Ishikawa (cell line): ENCODE data around the gene PLG.

Experiments
- CEBPB ChIP-seq: IDR thresholded peaks from 2 replicates; pipeline ENCODE4 v1.6.1; 2012
- CREB1 ChIP-seq: IDR thresholded peaks from 2 replicates; pipeline ENCODE4 v1.6.1; 2012; ENCODE audit warnings: low read depth
- EGR1 ChIP-seq: IDR thresholded peaks from 2 replicates; pipeline ENCODE4 v1.6.1; 2012
- EP300 ChIP-seq: IDR thresholded peaks from 2 replicates; pipeline ENCODE4 v1.6.1; 2012; ENCODE audit warnings: borderline replicate concordance
- FOXM1 ChIP-seq: IDR thresholded peaks from 2 replicates; pipeline ENCODE4 v1.6.1; 2012; ENCODE audit warnings: low read depth, borderline replicate concordance
- NFIC ChIP-seq: IDR thresholded peaks from 2 replicates; pipeline ENCODE4 v1.6.1; 2012
- RAD21 ChIP-seq: IDR thresholded peaks from 2 replicates; pipeline ENCODE4 v1.6.1; 2012; ENCODE audit warnings: low read depth
- REST ChIP-seq: IDR thresholded peaks from 2 replicates; pipeline ENCODE4 v1.6.1; 2012; ENCODE audit warnings: low read depth, mild to moderate bottlenecking
- TAF1 ChIP-seq: IDR thresholded peaks from 2 replicates; pipeline ENCODE4 v1.6.1; 2012; ENCODE audit warnings: low read depth, mild to moderate bottlenecking
- TCF12 ChIP-seq: IDR thresholded peaks from 2 replicates; pipeline ENCODE4 v1.6.1; 2012; ENCODE audit warnings: low read depth
- TEAD4 ChIP-seq: IDR thresholded peaks from 2 replicates; pipeline ENCODE4 v1.6.1; 2012
- USF1 ChIP-seq: IDR thresholded peaks from 2 replicates; pipeline ENCODE4 v1.6.1; 2012
- YY1 ChIP-seq: IDR thresholded peaks from 2 replicates; pipeline ENCODE4 v1.6.1; 2012; ENCODE audit warnings: low read depth
- ZBTB7A ChIP-seq: IDR thresholded peaks from 2 replicates; pipeline ENCODE4 v1.6.1; 2012; ENCODE audit warnings: low read depth
- TF ChIP-seq, protein P1 (sequence below): IDR thresholded peaks from 2 replicates; pipeline ENCODE4 v1.6.1; 2012

Gene PLG

DNA sequence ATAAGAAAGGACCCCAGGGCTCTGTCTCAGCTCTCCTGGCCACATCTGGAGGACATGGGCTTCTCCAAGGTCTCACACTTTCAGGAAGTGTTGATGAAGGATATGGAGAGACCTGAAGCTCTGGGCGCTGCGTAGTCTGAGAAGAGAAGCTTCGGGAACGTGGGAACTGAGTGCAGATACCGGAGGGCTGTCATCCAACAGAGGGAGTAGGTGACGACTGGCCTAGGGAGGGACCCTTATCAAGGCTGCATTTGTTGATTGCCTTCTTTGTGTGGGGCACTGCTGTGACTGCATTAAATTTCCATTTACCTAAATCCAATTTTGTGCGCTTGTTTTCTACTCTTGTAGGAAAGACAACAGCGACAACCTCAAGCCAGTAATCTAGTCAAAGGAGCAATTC, 63.4 kb downstream of the PLG start:
- TF ChIP-seq USF1 (no peak), FOXM1 (no peak), EP300 (no peak), NFIC (no peak), TCF12 (no peak)

DNA sequence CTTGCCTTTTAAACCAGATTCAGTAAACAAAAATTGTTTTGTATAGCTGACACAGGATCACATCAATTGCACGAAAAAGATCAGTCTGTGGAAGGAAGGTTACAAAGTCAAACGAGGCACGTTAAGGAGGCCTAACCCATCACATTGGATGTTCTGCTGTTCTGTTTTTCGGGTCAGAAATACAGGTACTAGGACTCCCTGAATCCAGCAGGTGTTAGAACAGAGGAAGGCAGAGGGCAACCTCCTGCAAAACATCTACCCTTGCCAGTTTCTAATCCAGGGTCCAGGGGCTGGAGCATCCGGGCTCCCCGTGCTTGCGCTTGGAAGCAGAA, 64.6 kb downstream of the PLG start:
- TF ChIP-seq EP300 (no peak), TAF1 (no peak), EGR1 (no peak), CEBPB (no peak), NFIC (no peak), USF1 (no peak), TCF12 (no peak), ZBTB7A (no peak), FOXM1 (no peak), TEAD4 (no peak), CREB1 (no peak), REST (no peak), RAD21 (no peak), YY1 (no peak)
- TF ChIP-seq, protein P1, sequence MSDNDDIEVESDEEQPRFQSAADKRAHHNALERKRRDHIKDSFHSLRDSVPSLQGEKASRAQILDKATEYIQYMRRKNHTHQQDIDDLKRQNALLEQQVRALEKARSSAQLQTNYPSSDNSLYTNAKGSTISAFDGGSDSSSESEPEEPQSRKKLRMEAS = no peak

- peak; percentile 30; the same call in 1 of the 2 replicates for TF ChIP-seq RAD21
- no peak for TF ChIP-seq FOXM1
Measured at GRCh38 chr6:160766989-160767646, 65.1 kb downstream of the PLG start.

GRCh38 chr6:160767647-160768019, 65.6 kb downstream of the PLG start:
- TF ChIP-seq NFIC (no peak), CREB1 (no peak), TCF12 (no peak), EP300 (no peak)

DNA sequence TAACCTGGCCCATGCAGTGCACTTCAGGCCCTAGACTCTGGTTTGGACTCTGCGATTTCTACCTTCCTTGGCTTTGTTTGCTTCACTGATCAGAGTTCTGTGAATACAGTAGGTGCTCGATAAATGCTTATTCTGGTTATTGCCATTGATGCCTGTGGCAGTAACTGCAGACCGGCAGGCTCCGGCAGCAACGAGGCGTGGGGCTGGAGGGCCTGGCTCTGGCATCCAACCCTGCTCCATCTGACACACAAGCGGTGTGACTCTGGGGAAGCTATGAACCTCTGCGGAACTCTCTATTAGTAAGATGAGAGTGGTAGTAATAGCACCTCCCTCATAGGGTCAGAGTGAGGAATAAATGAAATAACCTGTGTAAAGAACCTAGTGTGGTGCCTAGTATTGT, 66.1 kb downstream of the PLG start:
- no peak for TF ChIP-seq REST
- no peak for TF ChIP-seq YY1

GRCh38 chr6:160774399-160774798, 72.4 kb downstream of the PLG start:
- TF ChIP-seq NFIC (no peak), USF1 (no peak), CEBPB (no peak), YY1 (no peak), CREB1 (no peak), EGR1 (no peak), FOXM1 (no peak), TEAD4 (no peak), TAF1 (no peak), RAD21 (no peak), TCF12 (no peak)
- TF ChIP-seq, protein P1 = no peak

DNA sequence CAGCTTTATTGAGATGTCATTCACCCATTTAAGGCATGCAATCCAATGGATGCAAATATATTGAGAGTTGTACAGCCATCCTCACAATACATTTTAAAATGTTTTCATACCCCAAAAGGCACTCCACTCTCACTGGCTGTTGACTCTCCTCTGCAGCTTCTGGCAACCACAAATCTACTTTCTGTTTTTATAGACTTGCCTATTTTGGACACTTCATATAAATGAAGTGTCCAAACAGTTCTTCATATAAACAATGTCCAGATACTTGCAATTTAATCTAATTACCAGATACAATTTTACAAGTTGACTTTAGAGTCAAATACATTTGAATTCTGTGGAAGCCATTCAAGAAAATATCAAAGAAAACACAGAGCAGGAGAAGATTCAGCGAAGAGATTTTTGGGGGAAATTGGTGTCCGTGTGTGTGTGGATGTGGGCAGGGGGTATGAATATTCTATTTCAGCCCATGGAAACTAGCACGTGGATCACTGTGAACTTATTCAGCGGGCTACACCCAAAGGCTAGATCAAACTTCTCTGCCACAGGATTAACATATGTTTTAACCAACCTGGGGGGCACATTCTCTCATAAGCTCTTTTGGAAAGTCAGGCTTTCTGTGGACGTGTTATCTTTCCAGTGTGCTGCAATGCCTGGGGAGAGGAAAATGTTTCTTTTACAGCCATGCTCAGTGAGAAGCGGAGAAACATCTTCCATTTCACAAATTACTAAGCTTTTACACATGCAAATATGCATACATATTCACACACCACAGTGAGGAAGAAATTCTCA, 73.9 kb downstream of the PLG start:
- TF ChIP-seq EP300 (no peak), ZBTB7A (no peak), NFIC (no peak), USF1 (no peak), CEBPB (no peak), RAD21 (no peak), TCF12 (no peak), FOXM1 (no peak), TAF1 (no peak), TEAD4 (no peak), EGR1 (no peak), YY1 (no peak), REST (no peak), CREB1 (no peak)
- TF ChIP-seq, protein P1 = no peak
